Neural cell (in vitro differentiated cells): ENCODE data around the gene OS9. TPM values are rescaled to one million over a fixed set of nuclear protein-coding genes. Genes with fewer than 3 reads are reported as not detected.

ENCODE experiments used
- H2AFZ ChIP-seq: fragments of 200-600, 300-800 bp; sonication (generic), shearing (Covaris generic); 2 replicates; pipeline ENCODE4 v1.6.0; 2014; ENCODE audit warnings: low read depth, mild to moderate bottlenecking, antibody characterized with exemption, low read length, moderate library complexity
- H3F3A ChIP-seq: fragments of 200-600 bp; shearing (Covaris generic); 2 replicates; pipeline ENCODE4 v1.6.1; 2016; ENCODE audit warnings: mild to moderate bottlenecking, moderate library complexity, mixed read lengths, antibody characterized with exemption, low read length; ENCODE audit not compliant: insufficient read depth, poor library complexity, severe bottlenecking
- H3K27ac ChIP-seq: fragments of 200-600, 300-800 bp; sonication (generic), shearing (Covaris generic); 2 replicates; pipeline ENCODE4 v1.5.1; 2014; ENCODE audit warnings: mild to moderate bottlenecking, low read length, moderate library complexity
- H3K27me3 ChIP-seq: fragments of 300-800, 200-600 bp; sonication (generic), shearing (Covaris generic); 2 replicates; pipeline ENCODE4 v1.6.0; 2014; ENCODE audit warnings: mild to moderate bottlenecking, low read depth, low read length, moderate library complexity; ENCODE audit not compliant: insufficient read depth
- H3K36me3 ChIP-seq: fragments of 300-800, 200-600 bp; sonication (generic), shearing (Covaris generic); 2 replicates; pipeline ENCODE4 v1.5.1; 2014; ENCODE audit warnings: mild to moderate bottlenecking, antibody characterized with exemption, low read length, moderate library complexity; ENCODE audit not compliant: insufficient read depth
- H3K4me2 ChIP-seq: fragments of 300-800, 200-600 bp; sonication (generic), shearing (Covaris generic); 2 replicates; pipeline ENCODE4 v1.6.0; 2014; ENCODE audit warnings: mild to moderate bottlenecking, low read length
- H3K4me3 ChIP-seq: fragments of 300-800, 200-600 bp; sonication (generic), shearing (Covaris generic); 2 replicates; pipeline ENCODE4 v1.5.1; 2014; ENCODE audit warnings: mild to moderate bottlenecking, low read length, moderate library complexity
- H3K79me2 ChIP-seq: fragments of 200-600 bp; shearing (Covaris generic); replicated peaks from 2 replicates; pipeline ENCODE4 v1.6.0; 2014; ENCODE audit warnings: mild to moderate bottlenecking, low read length, moderate library complexity; ENCODE audit not compliant: insufficient read depth
- H3K9ac ChIP-seq: fragments of 300-800, 200-600 bp; sonication (generic), shearing (Covaris generic); 2 replicates; pipeline ENCODE4 v1.6.1; 2016; ENCODE audit warnings: mild to moderate bottlenecking, low read length, mixed read lengths
- H3K9me2 ChIP-seq: fragments of 200-600 bp; shearing (Covaris generic); 2 replicates; pipeline ENCODE4 v1.6.1; 2016; ENCODE audit warnings: mild to moderate bottlenecking, low read length, mixed read lengths; ENCODE audit not compliant: insufficient read depth
- H3K9me3 ChIP-seq: fragments of 200-600, 300-800 bp; sonication (generic), shearing (Covaris generic); 2 replicates; pipeline ENCODE4 v1.6.1; 2016; ENCODE audit warnings: mild to moderate bottlenecking, mixed run types, low read length, moderate library complexity, mixed read lengths
- H4K20me1 ChIP-seq: fragments of 200-600 bp; shearing (Covaris generic); 2 replicates; pipeline ENCODE4 v1.6.1; 2016; ENCODE audit warnings: mild to moderate bottlenecking, mixed run types; ENCODE audit not compliant: insufficient read depth
- EP300 ChIP-seq: fragments of 450-650 bp; conservative IDR thresholded peaks from 2 replicates; pipeline ENCODE4 v1.6.1; 2014; ENCODE audit warnings: antibody characterized with exemption, mild to moderate bottlenecking, moderate library complexity; ENCODE audit not compliant: poor library complexity, severe bottlenecking
- EZH2 ChIP-seq: fragments of 200-600, 300-800 bp; shearing (Covaris generic), sonication (generic); IDR thresholded peaks from 2 replicates; pipeline ENCODE4 v1.6.1; 2014; ENCODE audit warnings: antibody characterized with exemption, low read length, borderline replicate concordance, mild to moderate bottlenecking; ENCODE audit not compliant: insufficient read depth, poor library complexity, severe bottlenecking
- MXI1 ChIP-seq: fragments of 450-650 bp; conservative IDR thresholded peaks from 2 replicates; pipeline ENCODE4 v1.6.1; 2014; ENCODE audit warnings: antibody characterized with exemption, mild to moderate bottlenecking; ENCODE audit not compliant: poor library complexity, severe bottlenecking
- POLR2AphosphoS5 ChIP-seq: IDR thresholded peaks from 2 replicates; pipeline ENCODE4 v1.6.1; 2012
- RAD21 ChIP-seq: fragments of 450-650 bp; conservative IDR thresholded peaks from 2 replicates; pipeline ENCODE4 v1.6.1; 2014; ENCODE audit warnings: antibody characterized with exemption, mild to moderate bottlenecking, moderate library complexity
- SMC3 ChIP-seq: fragments of 450-650 bp; conservative IDR thresholded peaks from 2 replicates; pipeline ENCODE4 v1.6.1; 2014; ENCODE audit warnings: antibody characterized with exemption, mild to moderate bottlenecking, moderate library complexity; ENCODE audit not compliant: poor library complexity
- TAF1 ChIP-seq: IDR thresholded peaks from 2 replicates; pipeline ENCODE4 v1.6.1; 2012; ENCODE audit warnings: low read depth
- polyA plus RNA-seq: library from polyadenylated mRNA; depleted of rRNA; stranded (reverse); fragments of >200 nt; gene quantifications from 2 replicates; pipeline ENCODE4 v1.2.3, GENCODE V29; 2014
- TF ChIP-seq, protein P1 (sequence below): fragments of 450-650 bp; IDR thresholded peaks from 2 replicates; pipeline ENCODE4 v1.5.1; 2014; ENCODE audit warnings: antibody characterized with exemption, mild to moderate bottlenecking, moderate library complexity; ENCODE audit not compliant: poor library complexity, severe bottlenecking
- TF ChIP-seq, protein P2 (sequence below): IDR thresholded peaks from 2 replicates; pipeline ENCODE4 v1.6.1; 2012; ENCODE audit warnings: borderline replicate concordance

The OS9 gene
- polyA plus RNA-seq, 1 donor from 2014 or later = 248 TPM

DNA sequence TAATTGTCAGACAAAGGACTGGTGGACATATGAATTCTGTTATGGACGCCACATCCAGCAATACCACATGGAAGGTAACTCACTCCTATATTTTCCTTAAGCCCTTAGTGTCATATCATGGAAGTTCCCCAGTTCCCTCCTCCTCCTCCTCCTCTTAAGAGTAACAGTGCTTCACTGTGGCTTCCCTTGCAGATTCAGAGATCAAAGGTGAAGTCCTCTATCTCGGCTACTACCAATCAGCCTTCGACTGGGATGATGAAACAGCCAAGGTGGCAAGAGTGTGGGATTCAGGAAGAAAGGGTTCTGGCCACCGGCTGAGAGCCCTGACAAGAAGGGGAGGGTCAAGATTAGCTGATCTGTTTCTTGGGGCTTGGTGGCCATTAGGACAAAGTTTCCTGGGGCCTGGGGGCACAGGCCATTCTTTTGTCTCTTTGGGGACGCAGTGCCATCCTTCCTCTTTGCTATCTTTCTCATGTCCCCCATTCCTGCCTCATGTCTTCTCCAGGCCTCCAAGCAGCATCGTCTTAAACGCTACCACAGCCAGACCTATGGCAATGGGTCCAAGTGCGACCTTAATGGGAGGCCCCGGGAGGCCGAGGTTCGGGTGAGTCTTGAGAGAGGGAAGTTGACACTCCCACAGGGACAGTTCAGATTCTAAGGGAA lies 2.0 kb downstream of the OS9 start:
- H3K9me2 ChIP-seq = no peaks in the 10 kb centered on the region
- H2AFZ ChIP-seq = no peak overlapping the region
- no peaks in the 10 kb centered on the region for H3K27me3 ChIP-seq
- H3K9ac ChIP-seq = no peak overlapping the region
- TF ChIP-seq TAF1 (no peak), EZH2 (no peak), EP300 (no peak), POLR2AphosphoS5 (no peak), RAD21 (no peak), SMC3 (no peak), MXI1 (no peak)
- TF ChIP-seq, protein P1, sequence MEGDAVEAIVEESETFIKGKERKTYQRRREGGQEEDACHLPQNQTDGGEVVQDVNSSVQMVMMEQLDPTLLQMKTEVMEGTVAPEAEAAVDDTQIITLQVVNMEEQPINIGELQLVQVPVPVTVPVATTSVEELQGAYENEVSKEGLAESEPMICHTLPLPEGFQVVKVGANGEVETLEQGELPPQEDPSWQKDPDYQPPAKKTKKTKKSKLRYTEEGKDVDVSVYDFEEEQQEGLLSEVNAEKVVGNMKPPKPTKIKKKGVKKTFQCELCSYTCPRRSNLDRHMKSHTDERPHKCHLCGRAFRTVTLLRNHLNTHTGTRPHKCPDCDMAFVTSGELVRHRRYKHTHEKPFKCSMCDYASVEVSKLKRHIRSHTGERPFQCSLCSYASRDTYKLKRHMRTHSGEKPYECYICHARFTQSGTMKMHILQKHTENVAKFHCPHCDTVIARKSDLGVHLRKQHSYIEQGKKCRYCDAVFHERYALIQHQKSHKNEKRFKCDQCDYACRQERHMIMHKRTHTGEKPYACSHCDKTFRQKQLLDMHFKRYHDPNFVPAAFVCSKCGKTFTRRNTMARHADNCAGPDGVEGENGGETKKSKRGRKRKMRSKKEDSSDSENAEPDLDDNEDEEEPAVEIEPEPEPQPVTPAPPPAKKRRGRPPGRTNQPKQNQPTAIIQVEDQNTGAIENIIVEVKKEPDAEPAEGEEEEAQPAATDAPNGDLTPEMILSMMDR = no peak
- TF ChIP-seq, protein P2, sequence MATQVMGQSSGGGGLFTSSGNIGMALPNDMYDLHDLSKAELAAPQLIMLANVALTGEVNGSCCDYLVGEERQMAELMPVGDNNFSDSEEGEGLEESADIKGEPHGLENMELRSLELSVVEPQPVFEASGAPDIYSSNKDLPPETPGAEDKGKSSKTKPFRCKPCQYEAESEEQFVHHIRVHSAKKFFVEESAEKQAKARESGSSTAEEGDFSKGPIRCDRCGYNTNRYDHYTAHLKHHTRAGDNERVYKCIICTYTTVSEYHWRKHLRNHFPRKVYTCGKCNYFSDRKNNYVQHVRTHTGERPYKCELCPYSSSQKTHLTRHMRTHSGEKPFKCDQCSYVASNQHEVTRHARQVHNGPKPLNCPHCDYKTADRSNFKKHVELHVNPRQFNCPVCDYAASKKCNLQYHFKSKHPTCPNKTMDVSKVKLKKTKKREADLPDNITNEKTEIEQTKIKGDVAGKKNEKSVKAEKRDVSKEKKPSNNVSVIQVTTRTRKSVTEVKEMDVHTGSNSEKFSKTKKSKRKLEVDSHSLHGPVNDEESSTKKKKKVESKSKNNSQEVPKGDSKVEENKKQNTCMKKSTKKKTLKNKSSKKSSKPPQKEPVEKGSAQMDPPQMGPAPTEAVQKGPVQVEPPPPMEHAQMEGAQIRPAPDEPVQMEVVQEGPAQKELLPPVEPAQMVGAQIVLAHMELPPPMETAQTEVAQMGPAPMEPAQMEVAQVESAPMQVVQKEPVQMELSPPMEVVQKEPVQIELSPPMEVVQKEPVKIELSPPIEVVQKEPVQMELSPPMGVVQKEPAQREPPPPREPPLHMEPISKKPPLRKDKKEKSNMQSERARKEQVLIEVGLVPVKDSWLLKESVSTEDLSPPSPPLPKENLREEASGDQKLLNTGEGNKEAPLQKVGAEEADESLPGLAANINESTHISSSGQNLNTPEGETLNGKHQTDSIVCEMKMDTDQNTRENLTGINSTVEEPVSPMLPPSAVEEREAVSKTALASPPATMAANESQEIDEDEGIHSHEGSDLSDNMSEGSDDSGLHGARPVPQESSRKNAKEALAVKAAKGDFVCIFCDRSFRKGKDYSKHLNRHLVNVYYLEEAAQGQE = no peak
- peaks cover 10% of the 10 kb centered on the region for H3K79me2 ChIP-seq
- H3K4me2 ChIP-seq = no peak overlapping the region
- H3F3A ChIP-seq = peaks cover 5% of the 10 kb centered on the region
- no peak overlapping the region for H3K4me3 ChIP-seq
- H4K20me1 ChIP-seq = no peaks in the 10 kb centered on the region
- H3K36me3 ChIP-seq = peaks cover 4% of the 10 kb centered on the region
- H3K27ac ChIP-seq = no peak overlapping the region
- no peaks in the 10 kb centered on the region for H3K9me3 ChIP-seq

DNA sequence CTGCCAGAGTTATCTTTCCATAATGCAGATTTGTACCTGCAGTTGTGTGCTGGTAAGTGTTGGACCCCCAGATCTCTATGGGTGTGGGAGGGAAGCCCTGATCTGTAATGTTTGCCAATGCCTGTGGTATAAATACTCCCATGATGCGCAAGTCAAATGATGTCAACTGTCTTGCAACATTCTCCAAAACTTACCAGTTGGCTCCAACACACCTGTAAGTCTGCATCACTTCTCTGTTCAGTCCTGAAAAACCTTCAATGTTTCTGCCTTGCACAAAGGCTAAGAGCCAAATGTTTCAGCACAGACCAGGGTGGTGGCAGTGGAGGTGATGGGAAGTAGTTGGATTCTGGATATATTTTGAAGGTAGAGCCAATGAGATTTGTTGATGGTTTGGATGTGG lies 3.1 kb downstream of the OS9 start:
- H2AFZ ChIP-seq = no peak overlapping the region
- no peaks in the 10 kb centered on the region for H3K27me3 ChIP-seq
- H3F3A ChIP-seq = peaks cover 5% of the 10 kb centered on the region
- no peak overlapping the region for H3K27ac ChIP-seq
- no peaks in the 10 kb centered on the region for H3K9me3 ChIP-seq
- TF ChIP-seq, protein P2 = no peak
- TF ChIP-seq SMC3 = no peak
- TF ChIP-seq MXI1 = no peak
- H3K9ac ChIP-seq = no peak overlapping the region
- H3K36me3 ChIP-seq = peaks cover 4% of the 10 kb centered on the region
- peaks cover 10% of the 10 kb centered on the region for H3K79me2 ChIP-seq
- H3K4me2 ChIP-seq = no peak overlapping the region
- no peaks in the 10 kb centered on the region for H3K9me2 ChIP-seq
- no peaks in the 10 kb centered on the region for H4K20me1 ChIP-seq
- H3K4me3 ChIP-seq = no peak overlapping the region
